Smooth muscle cell (in vitro differentiated cells): ENCODE data around the gene MX1. TPM values are rescaled to one million over a fixed set of nuclear protein-coding genes. Genes with fewer than 3 reads are reported as not detected.

Experiments used
- DNase-seq: peaks from one replicate; lab custom pipeline; 2025; ENCODE audit not compliant: unreplicated experiment; lab: John Stamatoyannopoulos, UW
- H2AFZ ChIP-seq: fragments of 200-600 bp; sonication (generic); 2 replicates; pipeline ENCODE4 v1.6.0; 2016; ENCODE audit warnings: antibody characterized with exemption, low read depth, mild to moderate bottlenecking
- H3F3A ChIP-seq: fragments of 200-600 bp; sonication (generic); 2 replicates; pipeline ENCODE4 v1.6.0; 2017; ENCODE audit warnings: antibody characterized with exemption, low read depth
- H3K27ac ChIP-seq: fragments of 200-600 bp; sonication (generic); 2 replicates; pipeline ENCODE4 v1.5.1; 2016; ENCODE audit warnings: low read depth, mild to moderate bottlenecking
- H3K27me3 ChIP-seq: fragments of 200-600 bp; sonication (generic); 2 replicates; pipeline ENCODE4 v1.6.1; 2016; ENCODE audit warnings: low read depth, mild to moderate bottlenecking
- H3K36me3 ChIP-seq: fragments of 200-600 bp; sonication (generic); 2 replicates; pipeline ENCODE4 v1.5.1; 2016; ENCODE audit warnings: low read depth
- H3K4me1 ChIP-seq: fragments of 200-600 bp; sonication (generic); 2 replicates; pipeline ENCODE4 v1.5.1; 2016; ENCODE audit warnings: low read depth
- H3K4me2 ChIP-seq: fragments of 200-600 bp; sonication (generic); 2 replicates; pipeline ENCODE4 v1.6.0; 2016; ENCODE audit warnings: mild to moderate bottlenecking
- H3K4me3 ChIP-seq: fragments of 200-600 bp; sonication (generic); 2 replicates; pipeline ENCODE4 v1.5.1; 2016; ENCODE audit warnings: mild to moderate bottlenecking
- H3K79me2 ChIP-seq: fragments of 200-600 bp; sonication (generic); 2 replicates; pipeline ENCODE4 v1.6.0; 2016; ENCODE audit warnings: low read depth, mild to moderate bottlenecking
- H3K9ac ChIP-seq: fragments of 200-600 bp; sonication (generic); 2 replicates; pipeline ENCODE4 v1.6.0; 2016; ENCODE audit warnings: low read depth
- H3K9me3 ChIP-seq: fragments of 200-600 bp; sonication (generic); replicated peaks from 2 replicates; pipeline ENCODE4 v1.5.1; 2016; ENCODE audit warnings: low read depth
- H4K20me1 ChIP-seq: fragments of 200-600 bp; sonication (generic); 2 replicates; pipeline ENCODE4 v1.6.0; 2016; ENCODE audit warnings: low read depth
- CTCF ChIP-seq: fragments of 200-600 bp; sonication (generic); IDR thresholded peaks from 2 replicates; pipeline ENCODE4 v1.5.1; 2017; ENCODE audit warnings: borderline replicate concordance, mild to moderate bottlenecking, antibody characterized with exemption; ENCODE audit not compliant: insufficient read depth, poor library complexity, severe bottlenecking
- WGBS: methylation state at CpG from one replicate; pipeline ENCODE4 v1.1.7; 2016; ENCODE audit warnings: low lambda C conversion rate; 5-methylcytosine and 5-hydroxymethylcytosine counted together
- polyA plus RNA-seq: library from polyadenylated mRNA; unstranded; fragments of >200 nt; fragmentation: Nextera tagmentation; extraction: Ambion mirVana; gene quantifications from 2 replicates; pipeline ENCODE4 v1.2.1, GENCODE V29; 2016
- total RNA-seq: library from RNA; depleted of rRNA; stranded (reverse); fragments of >200 nt; gene quantifications from 2 replicates; pipeline ENCODE4 v1.2.3, GENCODE V29; 2014

Gene MX1
- total and polyA plus RNA-seq, 2 experiments from 2014 or later, result 1.3 to 3.5 TPM

GRCh38 chr21:41483415-41483814, 57.4 kb downstream of the MX1 start:
- no peak overlapping the region for H2AFZ ChIP-seq
- 23% methylated on average over 12 of the region's 12 CpGs for WGBS
- H3K27ac ChIP-seq, result peak overlapping the region; percentile 95
- H3K4me1 ChIP-seq, result peaks cover 15% of the 10 kb centered on the region
- peaks cover 18% of the 10 kb centered on the region for H3F3A ChIP-seq
- H3K9ac ChIP-seq, result no peak overlapping the region
- no peak overlapping the region for H3K4me2 ChIP-seq
- no peaks in the 10 kb centered on the region for H3K27me3 ChIP-seq
- no peaks in the 10 kb centered on the region for H3K79me2 ChIP-seq
- H4K20me1 ChIP-seq, result no peaks in the 10 kb centered on the region
- DNase-seq, result no peak
- no peak for TF ChIP-seq CTCF
- no peaks in the 10 kb centered on the region for H3K9me3 ChIP-seq
- no peaks in the 10 kb centered on the region for H3K36me3 ChIP-seq
- no peak overlapping the region for H3K4me3 ChIP-seq

GRCh38 chr21:41483973-41484372, 57.9 kb downstream of the MX1 start:
- Histone ChIP-seq H3F3A (peaks cover 18% of the 10 kb centered on the region), H3K4me1 (peaks cover 12% of the 10 kb centered on the region), H2AFZ (no peak overlapping the region), H3K36me3 (no peaks in the 10 kb centered on the region), H3K9me3 (no peaks in the 10 kb centered on the region), H4K20me1 (no peaks in the 10 kb centered on the region), H3K4me3 (no peak overlapping the region), H3K9ac (no peak overlapping the region), H3K79me2 (no peaks in the 10 kb centered on the region), H3K27ac (no peak overlapping the region), H3K4me2 (no peak overlapping the region), H3K27me3 (no peaks in the 10 kb centered on the region)
- no peak for TF ChIP-seq CTCF
- DNase-seq, result no peak
- 87% methylated on average over 4 of the region's 4 CpGs for WGBS

GRCh38 chr21:41487082-41487481, 61.0 kb downstream of the MX1 start:
- peaks cover 13% of the 10 kb centered on the region for H3F3A ChIP-seq
- no peaks in the 10 kb centered on the region for H3K36me3 ChIP-seq
- H3K9ac ChIP-seq, result no peak overlapping the region
- no peak overlapping the region for H2AFZ ChIP-seq
- DNase-seq, result no peak
- no peak overlapping the region for H3K4me3 ChIP-seq
- H3K27me3 ChIP-seq, result no peaks in the 10 kb centered on the region
- no peaks in the 10 kb centered on the region for H4K20me1 ChIP-seq
- TF ChIP-seq CTCF, result no peak
- H3K4me1 ChIP-seq, result peaks cover under 1% of the 10 kb centered on the region
- 54% methylated on average over 6 of the region's 6 CpGs for WGBS
- H3K4me2 ChIP-seq, result peak overlapping the region; percentile 67
- no peaks in the 10 kb centered on the region for H3K9me3 ChIP-seq
- H3K79me2 ChIP-seq, result no peaks in the 10 kb centered on the region
- peak overlapping the region; percentile 88 for H3K27ac ChIP-seq

GRCh38 chr21:41488080-41488479, 62.0 kb downstream of the MX1 start:
- no peak for DNase-seq
- Histone ChIP-seq H3K9ac (no peak overlapping the region), H3K79me2 (no peaks in the 10 kb centered on the region), H3K36me3 (no peaks in the 10 kb centered on the region), H4K20me1 (no peaks in the 10 kb centered on the region), H3K27ac (no peak overlapping the region), H3K4me2 (no peak overlapping the region), H3K4me3 (no peak overlapping the region), H3K4me1 (no peaks in the 10 kb centered on the region), H3K9me3 (no peaks in the 10 kb centered on the region), H2AFZ (no peak overlapping the region), H3F3A (peaks cover 11% of the 10 kb centered on the region), H3K27me3 (no peaks in the 10 kb centered on the region)
- TF ChIP-seq CTCF, result no peak
- 93% methylated on average over 14 of the region's 14 CpGs for WGBS
